ENCODE results near the gene TMEM132D. TPM values are rescaled to one million over a fixed set of nuclear protein-coding genes. Genes with fewer than 3 reads are reported as not detected.

The TMEM132D gene
- total and polyA plus RNA-seq, 2 of the 8 experiments (the other 6 are each of a cell fraction or from before 2014, with no cell fraction given), result 3.5 to 10.1 TPM

DNA sequence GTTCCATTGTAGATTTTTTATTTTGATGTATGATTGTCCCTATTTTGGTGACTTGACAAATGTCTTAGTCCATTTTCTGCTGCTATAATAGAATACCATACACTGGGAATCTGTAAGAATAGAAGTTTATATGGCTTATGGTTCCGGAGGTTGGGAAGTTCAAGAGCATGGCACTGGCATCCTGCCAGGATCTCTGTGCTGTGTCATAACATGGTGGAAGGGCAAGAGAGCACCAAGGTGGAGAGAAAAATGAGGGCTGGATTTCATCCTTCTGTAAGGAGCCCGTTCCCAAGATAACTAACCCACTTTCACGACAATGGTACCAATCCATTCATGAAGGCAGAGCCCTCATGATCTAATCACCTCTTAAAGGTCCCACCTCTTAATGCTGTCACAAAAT lies 176.7 kb downstream of the TMEM132D start:
- H4K91ac ChIP-seq (replicated peaks; ENCODE audit: insufficient read length, low read length), result no peak overlapping the region
- 94% methylated on average over 3 of the region's 3 CpGs; no CpG with 5 or more reads in 1 of the 2 experiments for WGBS, 2 experiments (ENCODE audit: extremely low coverage in 1 of 2, insufficient coverage in 1 of 2, insufficient read length in 1 of 2, insufficient replicate concordance in 2 of 2, low coverage in 1 of 2, low lambda C conversion rate in 2 of 2, missing lambda C conversion rate in 1 of 2)
- DNase-seq (ENCODE audit: low read depth in 1 of 2, low spot score in 2 of 2) (no peak), FAIRE-seq (no peak)
- H3K23me2 ChIP-seq (ENCODE audit: low read depth, low read length), result no peaks in the 10 kb centered on the region
- no peaks in the 10 kb centered on the region; the same call in 1 of the 2 replicates for H3K79me1 ChIP-seq (ENCODE audit: low read depth, low read length)
- no peak overlapping the region for H3K4me3 ChIP-seq (ENCODE audit: extremely low read depth in 1 of 4, insufficient read depth in 2 of 4, low read depth in 3 of 4, low read length in 4 of 4)
- POLR2A ChIA-PET (ENCODE audit: partially characterized antibody), result no interaction called here
- no peak overlapping the region for H4K5ac ChIP-seq (ENCODE audit: insufficient read length, low read depth, low read length)
- no peak overlapping the region for H2BK5ac ChIP-seq (ENCODE audit: low read depth, low read length)
- no peaks in the 10 kb centered on the region for H3K79me2 ChIP-seq (ENCODE audit: control insufficient read depth in 1 of 2, insufficient read depth in 2 of 2, low read length in 2 of 2)
- no peak overlapping the region for H3K4ac ChIP-seq (replicated peaks; ENCODE audit: insufficient read length, low read depth, low read length)
- no peak overlapping the region for H2AK5ac ChIP-seq (ENCODE audit: low read depth, low read length)
- no peak overlapping the region for H2BK15ac ChIP-seq (ENCODE audit: low read length)
- no peak overlapping the region for H3K4me2 ChIP-seq (ENCODE audit: insufficient read depth in 1 of 2, low read depth in 2 of 2, low read length in 2 of 2)
- no peak overlapping the region for H3K56ac ChIP-seq (replicated peaks; ENCODE audit: insufficient read length, low read depth, low read length)
- H2BK12ac ChIP-seq (ENCODE audit: low read depth, low read length), result no peak overlapping the region
- H3K27ac ChIP-seq (ENCODE audit: low read depth, low read length), result no peak overlapping the region
- no peak overlapping the region for H2BK120ac ChIP-seq (replicated peaks; ENCODE audit: low read depth, low read length)
- CTCF ChIA-PET (ENCODE audit: partially characterized antibody), result no interaction called here
- H2BK20ac ChIP-seq (ENCODE audit: low read length), result no peak overlapping the region
- H3K36me3 ChIP-seq (ENCODE audit: control insufficient read depth in 2 of 4, insufficient read depth in 4 of 4, low read length in 3 of 4), result no peaks in the 10 kb centered on the region
- H4K8ac ChIP-seq (ENCODE audit: extremely low read depth, insufficient read depth, low read length), result no peak overlapping the region
- H3K18ac ChIP-seq (ENCODE audit: extremely low read depth, low read length), result no peak overlapping the region
- no peaks in the 10 kb centered on the region; a peak in 2 of 7 replicates for H3K4me1 ChIP-seq (replicated peaks in 1 of 4; ENCODE audit: control insufficient read depth in 3 of 4, insufficient read depth in 4 of 4, low read length in 3 of 4)
- H3K9me3 ChIP-seq (ENCODE audit: insufficient read depth in 2 of 2, low read depth in 1 of 2, low read length in 1 of 2), result no peaks in the 10 kb centered on the region; a peak in 1 of 4 replicates
- no peaks in the 10 kb centered on the region for H4K20me1 ChIP-seq (replicated peaks in 1 of 2; ENCODE audit: control insufficient read depth in 1 of 2, insufficient read depth in 2 of 2, low read length in 2 of 2)
- H2AFZ ChIP-seq (ENCODE audit: low read length), result no peak overlapping the region
- H3K14ac ChIP-seq (ENCODE audit: insufficient read length), result no peak overlapping the region
- H3K27me3 ChIP-seq (replicated peaks in 1 of 4; ENCODE audit: control insufficient read depth in 3 of 4, extremely low read depth in 1 of 4, insufficient read depth in 3 of 4, low read length in 3 of 4), result no peaks in the 10 kb centered on the region
- H3K9ac ChIP-seq (replicated peaks in 1 of 4; ENCODE audit: extremely low read depth in 1 of 4, low read depth in 3 of 4, low read length in 3 of 4), result no peak overlapping the region
- H3K23ac ChIP-seq (ENCODE audit: insufficient read length), result no peak overlapping the region
- TF ChIP-seq SP4 (IDR thresholded peaks at IDR 0.05; ENCODE audit: low read length), result no peak

Measured in H1 (cell line).